Melanocyte of skin (primary cell): ENCODE results near the gene GABRB2. TPM values are rescaled to one million over a fixed set of nuclear protein-coding genes. Genes with fewer than 3 reads are reported as not detected.

Experiments used
- total RNA-seq, 2 donors: library from RNA; depleted of rRNA; stranded (reverse); fragments of >200 nt; gene quantifications; 2 replicates each; pipeline ENCODE4 v1.2.3, GENCODE V29; 2012

The GABRB2 gene
- total RNA-seq, result not detected

DNA sequence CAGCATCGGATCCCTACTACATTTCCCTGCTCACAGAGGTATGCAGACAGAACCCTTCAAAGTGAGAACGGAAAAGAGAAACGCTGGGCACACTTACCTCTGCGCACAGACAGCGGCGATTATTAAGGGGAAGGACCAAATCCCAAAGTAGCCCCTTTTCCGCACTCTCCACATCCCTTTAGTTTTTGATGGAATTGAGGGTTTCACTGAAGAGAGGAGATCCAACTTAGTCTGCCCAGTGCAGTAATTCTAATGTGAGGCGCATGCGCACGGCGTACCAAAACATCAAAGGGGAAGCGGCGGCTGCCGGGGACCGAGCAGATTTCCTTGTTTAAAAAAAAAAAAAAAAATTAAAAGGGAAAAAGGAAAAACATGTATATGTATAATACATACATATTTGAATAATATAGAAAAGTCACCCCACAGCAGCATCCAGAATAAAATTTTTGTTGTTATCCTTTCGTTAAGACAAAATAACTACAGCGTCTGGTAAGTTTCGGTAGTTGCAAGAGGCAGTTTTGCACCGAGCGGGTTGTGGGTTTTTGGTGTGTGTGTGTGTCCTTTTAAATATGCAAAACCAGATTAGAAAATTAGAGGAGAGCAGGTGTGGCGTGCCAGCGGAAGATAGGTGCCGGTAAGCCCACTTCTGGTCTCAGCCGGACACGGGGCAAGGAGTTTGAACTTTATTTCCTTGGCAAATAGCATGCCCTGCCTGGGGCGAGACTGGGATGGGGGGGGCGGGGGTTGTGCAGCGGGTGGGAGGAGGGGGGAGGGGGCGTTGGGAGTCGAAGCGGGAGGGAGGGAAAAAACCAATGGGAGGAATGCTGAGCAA, at the start of gene GABRB2:
Gene GABRB2 (minus strand): TSS at position 256 of the 832 bp plus-strand sequence. CDS start 82 bp downstream, at position 174.

Other genes with a start within 250 kb of the GABRB2 start
- gene GABRA6, start 139.0 kb upstream of the GABRB2 start, total RNA-seq, result not detected